Measurements from ENCODE around the gene ZNF366.

ZNF366 gene

GRCh38 chr5:72479921-72480320, 27.3 kb downstream of the ZNF366 start:
- TF ChIP-seq CTCF (IDR thresholded peaks at IDR 0.05; ENCODE audit: extremely low read depth, missing control alignments) = no peak
- no peak for DNase-seq (ENCODE audit: low spot score)

- DNase-seq (ENCODE audit: low spot score) = no peak
- no peak for TF ChIP-seq CTCF (IDR thresholded peaks at IDR 0.05; ENCODE audit: extremely low read depth, missing control alignments)
Observed at GRCh38 chr5:72478684-72479083, 28.5 kb downstream of the ZNF366 start.

- DNase-seq (ENCODE audit: low spot score) = no peak
- no peak for TF ChIP-seq CTCF (IDR thresholded peaks at IDR 0.05; ENCODE audit: extremely low read depth, missing control alignments)
Observed at GRCh38 chr5:72478276-72478675, 28.9 kb downstream of the ZNF366 start.

- DNase-seq (ENCODE audit: low spot score) = no peak
- TF ChIP-seq CTCF (IDR thresholded peaks at IDR 0.05; ENCODE audit: extremely low read depth, missing control alignments) = no peak
Observed at GRCh38 chr5:72477644-72478043, 29.6 kb downstream of the ZNF366 start.

GRCh38 chr5:72477176-72477575, 30.0 kb downstream of the ZNF366 start:
- no peak for TF ChIP-seq CTCF (IDR thresholded peaks at IDR 0.05; ENCODE audit: extremely low read depth, missing control alignments)
- no peak for DNase-seq (ENCODE audit: low spot score)

GRCh38 chr5:72476721-72477120, 30.5 kb downstream of the ZNF366 start:
- DNase-seq (ENCODE audit: low spot score) = no peak
- TF ChIP-seq CTCF (IDR thresholded peaks at IDR 0.05; ENCODE audit: extremely low read depth, missing control alignments) = no peak

GRCh38 chr5:72476275-72476674, 30.9 kb downstream of the ZNF366 start:
- DNase-seq (ENCODE audit: low spot score) = no peak
- TF ChIP-seq CTCF (IDR thresholded peaks at IDR 0.05; ENCODE audit: extremely low read depth, missing control alignments) = no peak
